GM18951 (cell line): ENCODE data around the gene C19orf67.

Source experiments
- POLR2A ChIP-seq: IDR thresholded peaks from 4 replicates; pipeline ENCODE4 v1.6.1; 2011; ENCODE audit warnings: mild to moderate bottlenecking; ENCODE audit not compliant: insufficient read length, insufficient read depth; ENCODE audit errors: extremely low read depth
- in situ Hi-C: fragments of 300-500 bp; cut with MboI; formaldehyde crosslinking; loops from one replicate; pipeline ENCODE4 v1.12.0; 2022; ENCODE audit warnings: low sequenced_read_pairs, mixed read lengths, inconsistent platforms; ENCODE audit not compliant: unreplicated experiment

C19orf67 gene

DNA sequence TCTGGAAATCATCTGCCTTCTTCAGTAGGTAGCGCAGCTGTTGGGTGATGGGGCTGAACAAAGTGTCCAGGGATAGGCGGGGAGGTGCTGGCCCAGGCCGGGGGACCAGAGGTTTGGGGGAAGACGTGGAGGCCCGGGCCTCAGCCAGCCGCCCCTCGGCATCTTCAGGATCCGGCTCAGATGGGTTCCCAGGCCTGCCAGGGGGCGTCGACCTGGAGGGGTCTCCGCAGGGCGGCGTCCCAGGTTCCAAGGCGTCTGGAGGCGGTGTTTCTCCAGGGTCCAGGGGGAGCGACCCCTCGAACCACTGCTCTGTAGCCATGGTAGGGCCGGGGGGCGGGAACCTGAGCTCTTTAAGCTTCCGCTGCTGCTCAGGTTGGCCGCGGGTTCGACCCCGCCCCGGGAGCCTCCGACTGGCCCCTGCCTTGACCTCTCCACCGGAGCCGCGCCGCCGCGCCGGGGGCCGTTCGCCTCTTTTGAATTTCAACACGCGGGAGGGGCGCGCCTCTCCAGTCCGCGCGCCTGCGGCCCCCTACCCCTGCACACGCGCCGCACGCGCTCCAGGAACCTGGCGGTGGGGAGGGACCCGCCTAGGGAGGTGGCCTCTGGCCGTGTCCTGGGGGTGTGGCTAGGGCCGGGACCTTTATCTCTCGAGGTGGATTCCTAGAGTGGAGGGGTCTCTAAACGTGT is at the start of gene C19orf67:
C19orf67 (minus strand) TSS at position 475 of the 687 bp plus-strand sequence; CDS start at position 319, 156 bp downstream.
- TF ChIP-seq POLR2A = no peak
- in situ Hi-C loops = no loop called here

DNA sequence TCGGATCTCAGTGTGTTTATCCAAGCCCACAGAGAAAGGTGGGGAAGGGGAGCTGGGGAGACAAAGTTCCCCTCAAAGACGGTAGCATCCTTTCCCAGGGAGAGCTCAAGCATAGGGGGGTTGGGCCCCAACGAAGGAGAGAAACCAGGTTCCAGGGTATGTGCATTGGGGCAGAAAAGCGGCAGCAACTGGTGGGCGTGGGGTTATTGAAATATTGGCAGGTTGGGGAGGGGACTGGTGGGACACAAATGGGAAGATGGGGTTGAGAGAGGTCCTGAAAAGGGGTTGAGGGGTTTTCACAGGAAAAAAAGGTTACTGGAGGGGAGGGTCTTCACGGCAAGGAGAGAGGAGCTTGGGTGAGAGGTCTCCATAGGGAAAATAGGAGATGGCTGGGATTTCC is 49.8 kb upstream of the C19orf67 start:
- in situ Hi-C loops = no loop called here
- no peak for TF ChIP-seq POLR2A

DNA sequence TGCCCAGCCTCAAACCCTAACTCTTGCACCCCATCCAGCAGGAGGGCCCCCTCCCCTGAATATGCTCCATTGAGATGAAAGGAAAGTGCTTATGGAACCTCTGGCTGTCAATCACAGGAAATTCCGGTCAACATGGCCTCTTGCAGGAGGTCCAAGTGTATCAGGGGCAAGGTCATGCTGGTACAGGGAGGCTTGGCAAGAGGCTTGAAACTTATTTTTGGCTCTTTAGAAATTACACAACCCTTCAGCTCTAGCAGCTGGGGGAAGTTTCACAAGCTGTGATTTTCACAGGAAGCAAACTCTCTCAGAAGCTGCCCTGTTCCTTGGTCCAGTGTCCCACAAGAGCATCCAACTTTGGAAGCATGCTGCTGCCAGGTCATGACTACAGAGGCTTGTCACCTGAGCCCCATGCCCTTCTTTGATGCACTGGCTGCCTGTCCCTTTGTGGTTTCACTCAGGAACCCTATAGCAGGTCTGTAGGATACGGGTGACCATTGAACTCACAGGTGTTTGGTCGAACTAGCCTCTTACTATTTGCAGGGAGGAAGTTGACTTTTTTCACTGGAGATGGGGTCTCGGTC is 42.4 kb upstream of the C19orf67 start:
- in situ Hi-C loops = no loop called here
- TF ChIP-seq POLR2A = no peak

DNA sequence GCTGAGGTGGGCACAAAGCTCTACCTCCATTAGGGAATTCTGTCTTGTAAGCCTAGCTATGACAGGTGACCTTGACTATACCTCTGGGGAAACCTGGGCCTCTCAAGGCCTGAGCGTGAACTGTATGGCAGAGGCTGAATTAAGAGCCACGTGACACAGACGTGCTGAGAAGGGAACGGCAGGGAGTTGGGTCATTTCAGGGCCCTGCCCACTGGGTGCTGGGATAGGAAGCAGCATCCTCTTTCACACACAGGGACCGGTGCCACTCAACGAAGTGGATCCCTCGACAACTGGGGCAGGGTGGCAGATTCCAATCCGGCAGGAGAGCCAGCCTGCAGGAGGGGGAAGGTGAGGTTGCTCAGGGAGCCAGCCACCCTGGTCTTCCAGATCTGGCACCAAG is 41.6 kb upstream of the C19orf67 start:
- in situ Hi-C loops = no loop called here
- TF ChIP-seq POLR2A = no peak

DNA sequence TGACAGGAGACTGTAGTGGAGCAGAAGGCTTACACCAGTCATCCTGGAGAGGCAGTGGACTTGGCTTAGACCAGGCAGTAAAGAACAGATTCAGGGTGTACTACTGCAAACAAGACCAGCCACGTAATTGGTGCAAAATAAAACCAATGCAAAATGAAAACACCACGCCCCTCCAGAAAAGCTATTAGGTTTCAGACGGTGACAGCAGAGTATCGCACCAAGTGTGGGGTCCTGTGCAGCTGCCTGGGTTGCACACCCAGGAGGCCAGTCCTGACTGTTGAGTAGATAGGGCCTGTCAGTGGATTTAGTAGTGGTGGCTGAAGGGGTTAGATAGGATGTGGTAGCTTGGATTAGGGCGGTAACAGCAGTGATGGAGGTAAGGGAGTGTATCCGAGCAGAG is 37.3 kb upstream of the C19orf67 start:
- in situ Hi-C loops = no loop called here
- TF ChIP-seq POLR2A = no peak

- no peak for TF ChIP-seq POLR2A
- in situ Hi-C loops = no loop called here
Measured at GRCh38 chr19:14120497-14120780, 34.9 kb upstream of the C19orf67 start.

DNA sequence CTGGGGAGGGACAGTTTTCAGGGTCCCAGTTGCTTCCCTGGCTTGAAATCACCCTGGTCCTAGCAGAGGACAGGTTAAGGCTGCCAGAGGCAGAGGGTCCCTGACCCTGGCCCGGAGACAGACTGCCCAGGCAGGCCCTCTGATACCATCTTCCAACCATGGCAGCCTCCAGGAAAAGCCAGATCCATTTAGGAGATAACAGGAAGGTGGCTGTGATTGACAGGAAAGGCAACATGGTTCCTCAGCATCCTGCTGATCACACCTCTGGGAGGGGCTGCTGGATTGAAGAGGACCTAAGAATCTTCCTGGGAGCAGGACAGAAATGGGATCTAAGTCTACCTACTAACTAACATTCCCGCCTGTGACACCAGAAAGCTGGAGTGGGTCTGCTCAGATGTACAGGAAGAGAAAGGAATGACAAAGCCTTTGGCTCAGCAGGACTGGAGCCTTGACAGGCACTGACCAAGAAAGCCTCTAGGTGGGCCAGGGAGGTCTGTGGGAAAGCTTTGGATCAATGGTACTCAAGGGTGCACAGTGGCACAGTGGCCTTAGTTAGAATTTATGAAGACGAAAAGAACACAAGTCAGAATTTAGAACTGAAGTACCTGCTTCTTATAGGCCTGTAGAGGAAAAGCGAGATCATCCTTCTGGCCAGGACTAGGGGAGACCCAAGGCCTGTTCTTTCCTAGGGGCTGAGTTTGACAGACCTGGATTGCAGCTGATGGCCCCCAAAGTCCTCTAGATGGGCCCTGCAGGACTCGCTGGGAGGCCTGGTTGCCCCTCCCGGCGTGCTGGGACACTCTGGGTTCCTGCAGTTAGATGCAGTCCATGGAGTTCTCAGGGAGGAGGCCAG is 34.3 kb upstream of the C19orf67 start:
- no peak for TF ChIP-seq POLR2A
- in situ Hi-C loops = no loop called here

DNA sequence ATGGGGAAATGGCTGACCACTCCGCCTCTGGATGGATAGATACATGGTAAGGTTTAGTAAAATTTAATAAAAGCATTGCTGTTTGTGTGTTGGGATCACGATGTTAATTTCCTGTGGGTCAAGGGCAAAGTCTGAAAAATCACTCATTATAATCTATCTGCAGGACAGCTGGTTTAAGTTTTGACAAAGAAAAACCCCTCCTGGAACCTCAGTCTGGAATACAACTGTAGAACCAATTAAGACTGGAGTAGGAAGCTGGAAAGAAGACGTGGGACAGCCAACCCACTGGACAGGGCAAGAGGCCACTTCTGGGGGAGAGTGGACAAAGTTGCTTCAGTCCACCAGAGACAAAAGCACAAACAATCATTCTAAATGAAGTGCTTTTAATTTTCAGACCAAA is 33.6 kb upstream of the C19orf67 start:
- TF ChIP-seq POLR2A = no peak
- in situ Hi-C loops = no loop called here

- TF ChIP-seq POLR2A = peak; percentile 58
- in situ Hi-C loops = no loop called here
Measured at GRCh38 chr19:14118165-14119051, 32.8 kb upstream of the C19orf67 start.

- in situ Hi-C loops = no loop called here
- TF ChIP-seq POLR2A = peak; percentile 4
Measured at GRCh38 chr19:14117668-14118164, 32.1 kb upstream of the C19orf67 start, which contains the start of gene PRKACA. Gene PRKACA (minus strand): TSS chr19:14117762. CDS start chr19:14117547, 215 bp downstream.

DNA sequence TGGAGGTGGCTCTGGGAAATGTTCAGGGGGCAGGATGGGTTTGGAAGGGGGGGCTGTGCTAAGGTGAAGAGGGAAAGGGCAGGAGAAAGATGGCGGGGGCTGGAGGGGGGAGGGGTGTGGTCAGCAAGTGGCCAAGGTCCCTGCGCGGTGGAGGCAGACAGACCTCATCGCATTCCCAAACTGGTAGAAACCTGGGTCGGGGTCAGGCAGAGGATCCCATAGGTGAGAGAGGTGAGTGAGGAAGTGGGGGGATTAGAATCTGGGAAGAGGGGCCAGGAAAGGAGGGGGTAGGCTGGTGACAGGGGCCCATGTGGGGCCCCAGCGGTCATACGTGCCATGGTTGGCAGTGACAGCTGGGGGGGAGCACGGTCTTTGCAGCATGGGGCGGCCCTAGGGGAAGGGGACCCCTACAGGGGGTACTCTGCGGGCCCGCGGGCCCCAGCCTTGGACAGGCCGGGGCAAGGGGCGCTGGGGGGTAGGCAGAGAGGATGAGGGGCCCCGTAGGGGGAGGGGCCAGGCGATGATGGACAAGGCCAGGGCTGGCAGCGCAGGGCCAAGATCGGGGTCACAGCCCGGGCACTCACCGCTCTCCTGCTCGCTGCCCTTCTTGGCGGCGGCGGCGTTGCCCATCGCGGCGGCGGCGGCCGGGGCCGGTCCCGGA is 31.5 kb upstream of the C19orf67 start:
- no peak for TF ChIP-seq POLR2A
- in situ Hi-C loops = no loop called here

- in situ Hi-C loops = no loop called here
- no peak for TF ChIP-seq POLR2A
Measured at GRCh38 chr19:14116525-14116917, 30.9 kb upstream of the C19orf67 start.
